ENCODE measurements around the gene MKLN1. TPM values are rescaled to one million over a fixed set of nuclear protein-coding genes. Genes with fewer than 3 reads are reported as not detected.

Gene MKLN1
- 100 to 1,000 TPM in 2 of 4 donors, 10 to 100 TPM in 2; 93.1 to 175 (median 102) TPM for total RNA-seq

- intact Hi-C loops (cut with DNase I) = loop anchor here (10.0 kb wide), 1 partner anchor 223 kb away; no protein-coding TSS in a partner anchor
Observed at GRCh38 chr7:131327626-131328376, at the start of gene MKLN1. TSS of gene MKLN1 (plus strand) at chr7:131327876. CDS start at chr7:131327900, 24 bp downstream.

GRCh38 chr7:131279044-131279443 is 48.6 kb upstream of the MKLN1 start:
- H3K4me3 ChIP-seq (replicated peaks in 1 of 3) = no peak overlapping the region
- WGBS, 2 donors = 66 to 69% methylated on average over 1 of the region's 1 CpG

More at GRCh38 chr7:131327626-131328376, at the start of gene MKLN1:
- Histone ChIP-seq H3K4me3 (replicated peaks in 1 of 3) (peak within 1 kb of the TSS; percentile 57 to 86 (median 86)), H3K4me1 (peaks cover 36 to 45% of the 10 kb centered on the region in 2 donors), H3K36me3 (no peaks in the 10 kb centered on the region), H3K9me3 (no peaks in the 10 kb centered on the region), H3K27ac (peak within 1 kb of the TSS; percentile 82 to 99 (median 98)), H3K27me3 (no peaks in the 10 kb centered on the region)
- WGBS, 2 donors = 0 to 1% methylated on average over 22 to 41 of the region's 69 CpGs
- TF ChIP-seq CTCF (IDR thresholded peaks at IDR 0.05) = no peak
- peak; percentile 65 to 95 for TF ChIP-seq POLR2A (IDR thresholded peaks at IDR 0.05)
- DNase-seq = peak; percentile 93

GRCh38 chr7:131281266-131282048 is 46.2 kb upstream of the MKLN1 start:
- Histone ChIP-seq H3K27me3 (no peaks in the 10 kb centered on the region), H3K4me3 (replicated peaks in 1 of 3) (no peak overlapping the region), H3K9me3 (no peaks in the 10 kb centered on the region), H3K4me1 (peaks cover 23 to 25% of the 10 kb centered on the region in 2 donors), H3K27ac (no peak overlapping the region), H3K36me3 (no peaks in the 10 kb centered on the region)
- no peak for TF ChIP-seq POLR2A (IDR thresholded peaks at IDR 0.05)
- no peak for TF ChIP-seq CTCF (IDR thresholded peaks at IDR 0.05)
- intact Hi-C loops (cut with DNase I) = no loop called here
- DNase-seq = no peak
- WGBS, 2 donors = 92 to 96% methylated on average over 5 of the region's 5 CpGs

More at GRCh38 chr7:131279044-131279443, 48.6 kb upstream of the MKLN1 start:
- H3K9me3 ChIP-seq = no peaks in the 10 kb centered on the region
- no peak overlapping the region for H3K27ac ChIP-seq
- DNase-seq = no peak
- H3K36me3 ChIP-seq = no peaks in the 10 kb centered on the region
- intact Hi-C loops (cut with DNase I) = no loop called here
- TF ChIP-seq POLR2A (IDR thresholded peaks at IDR 0.05) (no peak), CTCF (IDR thresholded peaks at IDR 0.05) (no peak)
- H3K4me1 ChIP-seq = peaks cover under 1 to 1% of the 10 kb centered on the region in 2 donors
- H3K27me3 ChIP-seq = no peaks in the 10 kb centered on the region

GRCh38 chr7:131284702-131285419 is 42.8 kb upstream of the MKLN1 start:
- DNase-seq = peak; percentile 94 to 95
- peak overlapping the region; percentile 89 to 95 (median 90) for H3K27ac ChIP-seq

More at GRCh38 chr7:131284702-131285419, 42.8 kb upstream of the MKLN1 start:
- Histone ChIP-seq H3K4me3 (replicated peaks in 1 of 3) (no peak overlapping the region), H3K36me3 (no peaks in the 10 kb centered on the region), H3K4me1 (peaks cover 33 to 35% of the 10 kb centered on the region in 2 donors), H3K9me3 (no peaks in the 10 kb centered on the region), H3K27me3 (no peaks in the 10 kb centered on the region)
- TF ChIP-seq CTCF (IDR thresholded peaks at IDR 0.05) = peak in 3 of 6 experiments; percentile 5 to 36 (median 10)
- peak in 1 of 2 donors; percentile 71 for TF ChIP-seq POLR2A (IDR thresholded peaks at IDR 0.05)
- intact Hi-C loops (cut with DNase I) = no loop called here
- WGBS, 2 donors = 37 to 39% methylated on average over 13 of the region's 13 CpGs

Data from thyroid gland (tissue), 4 donors.